H1 (cell line): ENCODE measurements around the gene NPC2. TPM values are rescaled to one million over a fixed set of nuclear protein-coding genes. Genes with fewer than 3 reads are reported as not detected.

Source experiments
- CTCF ChIA-PET: fragments of 300-600 bp; sonication (Branson Sonifier 250); formaldehyde crosslinking; loops from one replicate; lab custom pipeline; 2021; ENCODE audit not compliant: partially characterized antibody; lab: Charles Lee
- POLR2A ChIA-PET: fragments of 300-600 bp; sonication (Branson Sonifier 250); formaldehyde crosslinking; loops from one replicate; lab custom pipeline; 2021; ENCODE audit warnings: inconsistent platforms; ENCODE audit not compliant: partially characterized antibody; lab: Charles Lee
- DNase-seq, 2 experiments: peaks; one replicate each; pipeline versions ENCODE4 v3.0.0 to v3.0.0-alpha.2; 2010 to 2022; ENCODE audit warnings: low spot score in 2 of 2, low read depth in 1 of 2, mixed read lengths in 1 of 2
- FAIRE-seq: peaks from 2 replicates; lab custom pipeline; 2011; peaks lifted over from hg19 to GRCh38; lab: Jason Lieb, UNC
- H2AFZ ChIP-seq: 2 replicates; pipeline ENCODE4 v1.8.1; 2012; ENCODE audit warnings: low read length, inconsistent platforms
- H2AK5ac ChIP-seq: 2 replicates; pipeline ENCODE4 v1.6.1; 2013; ENCODE audit warnings: low read depth, low read length
- H2BK120ac ChIP-seq: replicated peaks from 2 replicates; pipeline ENCODE3; 2013; ENCODE audit warnings: low read depth, low read length, inconsistent platforms
- H2BK12ac ChIP-seq: 2 replicates; pipeline ENCODE4 v1.6.1; 2013; ENCODE audit warnings: low read depth, low read length
- H2BK15ac ChIP-seq: 2 replicates; pipeline ENCODE4 v1.6.1; 2013; ENCODE audit warnings: low read length
- H2BK20ac ChIP-seq: 2 replicates; pipeline ENCODE4 v1.6.1; 2013; ENCODE audit warnings: low read length
- H2BK5ac ChIP-seq: 2 replicates; pipeline ENCODE4 v1.6.1; 2013; ENCODE audit warnings: low read depth, low read length
- H3K14ac ChIP-seq: 2 replicates; pipeline ENCODE4 v1.6.1; 2013; ENCODE audit warnings: inconsistent platforms; ENCODE audit not compliant: insufficient read length
- H3K18ac ChIP-seq: 2 replicates; pipeline ENCODE4 v1.6.1; 2013; ENCODE audit warnings: low read length; ENCODE audit errors: extremely low read depth
- H3K23ac ChIP-seq: 2 replicates; pipeline ENCODE4 v1.6.1; 2013; ENCODE audit warnings: inconsistent platforms; ENCODE audit not compliant: insufficient read length
- H3K23me2 ChIP-seq: 2 replicates; pipeline ENCODE4 v1.6.1; 2013; ENCODE audit warnings: low read depth, low read length
- H3K27ac ChIP-seq: 2 replicates; pipeline ENCODE4 v1.6.1; 2011; ENCODE audit warnings: low read depth, low read length, inconsistent platforms
- H3K27me3 ChIP-seq, 4 experiments: replicated peaks in 1 of 4; 1 replicate in 1 of 4; 2 replicates in 3 of 4; pipeline versions ENCODE4 v1.6.1 to v1.8.1; 2011 to 2013; ENCODE audit warnings: low read length in 3 of 4, mild to moderate bottlenecking in 3 of 4, inconsistent platforms in 2 of 4, mixed read lengths in 2 of 4, moderate library complexity in 1 of 4; ENCODE audit not compliant: control insufficient read depth in 3 of 4, insufficient read depth in 3 of 4; ENCODE audit errors: extremely low read depth in 1 of 4
- H3K36me3 ChIP-seq, 4 experiments: 2 replicates each; pipeline versions ENCODE4 v1.6.1 to v1.8.1; 2011 to 2013; ENCODE audit warnings: mild to moderate bottlenecking in 4 of 4, low read length in 3 of 4, moderate library complexity in 2 of 4, control low read depth in 1 of 4, inconsistent platforms in 1 of 4; ENCODE audit not compliant: insufficient read depth in 4 of 4, control insufficient read depth in 2 of 4
- H3K4ac ChIP-seq: replicated peaks from 2 replicates; pipeline ENCODE3; 2013; ENCODE audit warnings: low read length, low read depth, mixed read lengths, inconsistent platforms; ENCODE audit not compliant: insufficient read length
- H3K4me1 ChIP-seq, 4 experiments: replicated peaks in 1 of 4; 1 replicate in 1 of 4; 2 replicates in 3 of 4; pipeline versions ENCODE4 v1.6.1 to v1.8.1; 2011 to 2013; ENCODE audit warnings: low read length in 3 of 4, inconsistent platforms in 2 of 4, mixed read lengths in 1 of 4; ENCODE audit not compliant: insufficient read depth in 4 of 4, control insufficient read depth in 3 of 4
- H3K4me2 ChIP-seq, 2 experiments: 2 replicates each; pipeline versions ENCODE4 v1.6.1 to v1.8.1; 2011 to 2013; ENCODE audit warnings: low read depth in 2 of 2, low read length in 2 of 2, control low read depth in 1 of 2, inconsistent platforms in 1 of 2, mild to moderate bottlenecking in 1 of 2; ENCODE audit not compliant: insufficient read depth in 1 of 2
- H3K4me3 ChIP-seq, 4 experiments: fragments of 200-600, 300-600 bp in 1 of 4; sonication (generic), shearing (Covaris generic), sonication (Bioruptor Twin) in 1 of 4; 2 replicates each; pipeline versions ENCODE4 v1.5.1 to v1.8.1; 2011 to 2016; ENCODE audit warnings: low read length in 4 of 4, low read depth in 3 of 4, control low read depth in 2 of 4, inconsistent platforms in 2 of 4, mild to moderate bottlenecking in 2 of 4, mixed read lengths in 1 of 4, moderate library complexity in 1 of 4; ENCODE audit not compliant: insufficient read depth in 2 of 4; ENCODE audit errors: extremely low read depth in 1 of 4
- H3K56ac ChIP-seq: replicated peaks from 2 replicates; pipeline ENCODE3; 2013; ENCODE audit warnings: low read depth, mild to moderate bottlenecking, mixed read lengths, low read length, inconsistent platforms; ENCODE audit not compliant: insufficient read length
- H3K79me1 ChIP-seq: 2 replicates; pipeline ENCODE4 v1.6.1; 2013; ENCODE audit warnings: low read depth, low read length, control low read depth
- H3K79me2 ChIP-seq, 2 experiments: 2 replicates each; pipeline versions ENCODE4 v1.6.1 to v1.8.1; 2012 to 2013; ENCODE audit warnings: low read length in 2 of 2, mild to moderate bottlenecking in 2 of 2, inconsistent platforms in 1 of 2; ENCODE audit not compliant: insufficient read depth in 2 of 2, control insufficient read depth in 1 of 2
- H3K9ac ChIP-seq, 4 experiments: replicated peaks in 1 of 4; 1 replicate in 1 of 4; 2 replicates in 3 of 4; pipeline versions ENCODE4 v1.6.1 to v1.8.1; 2011 to 2013; ENCODE audit warnings: low read depth in 3 of 4, low read length in 3 of 4, control low read depth in 2 of 4, mild to moderate bottlenecking in 2 of 4, moderate library complexity in 2 of 4, inconsistent platforms in 1 of 4; ENCODE audit errors: extremely low read depth in 1 of 4
- H3K9me3 ChIP-seq, 2 experiments: 2 replicates each; pipeline versions ENCODE4 v1.6.1 to v1.8.1; 2012 to 2013; ENCODE audit warnings: mild to moderate bottlenecking in 2 of 2, moderate library complexity in 2 of 2, control low read depth in 1 of 2, inconsistent platforms in 1 of 2, low read depth in 1 of 2, low read length in 1 of 2, mixed read lengths in 1 of 2; ENCODE audit not compliant: insufficient read depth in 2 of 2
- H4K20me1 ChIP-seq, 2 experiments: replicated peaks in 1 of 2; 2 replicates each; pipeline versions ENCODE3 to v1.8.1; 2011 to 2013; ENCODE audit warnings: inconsistent platforms in 2 of 2, low read length in 2 of 2, mild to moderate bottlenecking in 1 of 2; ENCODE audit not compliant: insufficient read depth in 2 of 2, control insufficient read depth in 1 of 2
- H4K5ac ChIP-seq: 2 replicates; pipeline ENCODE4 v1.6.1; 2013; ENCODE audit warnings: low read length, low read depth, mixed read lengths, inconsistent platforms; ENCODE audit not compliant: insufficient read length
- H4K8ac ChIP-seq: 2 replicates; pipeline ENCODE4 v1.8.0; 2013; ENCODE audit warnings: mild to moderate bottlenecking, moderate library complexity, low read length, inconsistent platforms; ENCODE audit not compliant: insufficient read depth; ENCODE audit errors: extremely low read depth
- H4K91ac ChIP-seq: replicated peaks from 2 replicates; pipeline ENCODE3; 2013; ENCODE audit warnings: low read length, mixed read lengths, inconsistent platforms; ENCODE audit not compliant: insufficient read length
- CHD1 ChIP-seq: IDR thresholded peaks from 2 replicates; pipeline ENCODE4 v1.6.1; 2012; ENCODE audit warnings: low read depth, low read length, improper control_type of control experiment
- HDAC2 ChIP-seq, 2 experiments: fragments of 300-600 bp in 1 of 2; sonication (generic) in 1 of 2; IDR thresholded peaks; 2 replicates each; pipeline ENCODE4 v1.6.1; 2011 to 2012; ENCODE audit warnings: low read depth in 2 of 2, low read length in 2 of 2, mild to moderate bottlenecking in 2 of 2, moderate library complexity in 2 of 2, borderline replicate concordance in 1 of 2, inconsistent platforms in 1 of 2
- KDM1A ChIP-seq: fragments of 200-600, 300-600 bp; sonication (generic); IDR thresholded peaks from 2 replicates; pipeline ENCODE4 v1.7.1; 2016; ENCODE audit warnings: mild to moderate bottlenecking, low read length, borderline replicate concordance
- WGBS, 2 experiments: shearing (Covaris generic) in 1 of 2; methylation state at CpG; one replicate each; pipeline versions ENCODE4 v1.1.6 to v1.1.7; 2013 to 2015; ENCODE audit warnings: low lambda C conversion rate in 2 of 2, mixed read lengths in 2 of 2, inconsistent platforms in 1 of 2, low coverage in 1 of 2, missing lambda C conversion rate in 1 of 2; ENCODE audit not compliant: insufficient replicate concordance in 2 of 2, insufficient coverage in 1 of 2, insufficient read length in 1 of 2; ENCODE audit errors: extremely low coverage in 1 of 2, missing lambda C conversion rate in 1 of 2; 5-methylcytosine and 5-hydroxymethylcytosine counted together
- polyA plus RNA-seq, 7 experiments: library from polyadenylated mRNA; depleted of rRNA in 3 of 7; stranded (reverse) in 5 of 7; unstranded in 2 of 7; fragments of >200 nt in 5 of 7; fragments of 200-250 nt in 2 of 7; gene quantifications; 1 replicate in 5 of 7; 2 replicates in 1 of 7; 4 replicates in 1 of 7; pipeline versions ENCODE4 v1.2.1 to v1.2.3, GENCODE V29; 2011 to 2013; ENCODE audit warnings: missing spikeins in 2 of 7, mixed read lengths in 2 of 7
- total RNA-seq: library from RNA; stranded (reverse); fragmentation: NEBNext Ultra II Directional; extraction: Animal tissue kit (Norgen Biotek cat#: 25700); gene quantifications from 2 replicates; pipeline ENCODE4 v1.2.1, GENCODE V29; 2021

NPC2 gene
- total and polyA plus RNA-seq, 2 of the 8 experiments (the other 6 are each of a cell fraction or from before 2014, with no cell fraction given), result 178 to 258 TPM

DNA sequence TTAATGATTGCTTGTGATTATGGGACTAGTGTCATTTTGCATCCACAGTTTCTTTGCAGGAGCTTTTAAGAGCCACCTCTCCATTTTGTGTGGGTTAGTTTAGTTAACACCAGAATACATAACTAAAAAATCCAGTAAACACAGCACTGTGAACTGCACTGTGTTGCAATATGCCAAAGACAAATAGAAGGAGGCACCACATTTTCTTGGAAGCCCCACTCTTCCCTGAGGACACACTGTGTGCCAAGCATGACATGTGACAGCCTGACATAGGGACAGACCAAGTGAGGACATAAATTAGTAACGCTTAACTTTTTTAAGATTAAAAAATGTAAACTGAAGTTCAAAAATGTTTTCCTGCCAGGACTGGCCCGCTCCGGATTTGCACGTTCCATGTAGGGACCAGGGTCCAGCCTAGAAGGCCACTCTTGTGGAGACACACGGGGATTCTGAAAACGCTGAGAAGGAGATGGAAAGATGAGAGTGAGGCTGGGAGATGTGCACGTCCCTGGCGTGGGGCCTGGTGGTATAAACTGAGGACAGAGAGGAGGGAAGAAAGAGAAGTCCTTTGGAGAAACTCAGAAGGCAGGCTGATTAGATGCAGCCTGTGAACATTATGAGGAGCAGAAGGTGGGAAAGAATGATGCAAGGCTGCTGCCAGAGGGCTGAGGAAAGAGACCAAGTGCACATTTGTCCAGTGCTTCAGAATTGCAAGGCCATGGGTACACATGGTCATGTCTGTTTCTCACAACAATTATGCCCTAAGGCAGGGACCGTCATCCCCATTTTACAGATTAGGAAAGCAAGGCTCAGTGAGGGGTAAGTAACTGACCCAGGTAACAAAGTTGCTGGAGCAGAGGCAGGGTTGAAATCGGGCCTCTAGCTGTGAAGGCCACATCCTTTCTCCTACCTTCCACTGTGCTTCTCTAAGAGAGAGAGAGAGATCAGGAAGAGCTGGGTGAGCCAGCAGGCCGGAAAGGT, 45.6 kb upstream of the NPC2 start:
- H4K91ac ChIP-seq, result no peak overlapping the region
- H3K4me2 ChIP-seq, result no peak overlapping the region
- H3K4me1 ChIP-seq, result no peaks in the 10 kb centered on the region; a peak in 1 of 7 replicates
- CTCF ChIA-PET, result interaction anchor here (0.8 to 1.2 kb wide), 4 partner anchors 13 to 70 kb away, joined by 3 to 6 read pairs (median 4); no protein-coding TSS in a partner anchor
- no peaks in the 10 kb centered on the region for H3K79me1 ChIP-seq
- no peak overlapping the region for H2BK20ac ChIP-seq
- H2BK120ac ChIP-seq, result no peak overlapping the region
- H2BK12ac ChIP-seq, result no peak overlapping the region
- no peaks in the 10 kb centered on the region for H3K79me2 ChIP-seq
- no peaks in the 10 kb centered on the region for H3K9me3 ChIP-seq
- H4K5ac ChIP-seq, result no peak overlapping the region
- peak; percentile 40; the same call in 1 of the 2 replicates for TF ChIP-seq KDM1A
- no peak for TF ChIP-seq HDAC2 (IDR thresholded peaks at IDR 0.05; ENCODE audit: borderline replicate concordance in 1 of 2, low read depth in 2 of 2, low read length in 2 of 2)
- no peak for TF ChIP-seq CHD1
- TF ChIP-seq, all 59 proteins: peak for 1
- no peak for DNase-seq
- Histone ChIP-seq H3K27me3 (no peaks in the 10 kb centered on the region), H4K20me1 (no peaks in the 10 kb centered on the region), H3K56ac (no peak overlapping the region), H3K27ac (no peak overlapping the region), H4K8ac (peak overlapping the region; percentile 16; the same call in 1 of the 2 replicates), H3K4me3 (no peak overlapping the region), H3K23ac (no peak overlapping the region), H2AFZ (no peak overlapping the region), H3K18ac (no peak overlapping the region), H3K4ac (no peak overlapping the region), H3K36me3 (no peaks in the 10 kb centered on the region), H3K9ac (no peak overlapping the region), H2BK5ac (no peak overlapping the region), H2BK15ac (no peak overlapping the region), H3K14ac (no peak overlapping the region), H2AK5ac (no peak overlapping the region), H3K23me2 (no peaks in the 10 kb centered on the region)
- POLR2A ChIA-PET, result no interaction called here
- WGBS, 2 experiments, result 89% methylated on average over 11 of the region's 11 CpGs; no CpG with 5 or more reads in 1 of the 2 experiments
- FAIRE-seq, result no peak
